ENCODE results near the gene CCDC27.

GRCh38 chr1:3729594-3730542 is 22.4 kb upstream of the CCDC27 start:
- no peak for TF ChIP-seq POLR2A (IDR thresholded peaks at IDR 0.05)
- TF ChIP-seq, protein P1, sequence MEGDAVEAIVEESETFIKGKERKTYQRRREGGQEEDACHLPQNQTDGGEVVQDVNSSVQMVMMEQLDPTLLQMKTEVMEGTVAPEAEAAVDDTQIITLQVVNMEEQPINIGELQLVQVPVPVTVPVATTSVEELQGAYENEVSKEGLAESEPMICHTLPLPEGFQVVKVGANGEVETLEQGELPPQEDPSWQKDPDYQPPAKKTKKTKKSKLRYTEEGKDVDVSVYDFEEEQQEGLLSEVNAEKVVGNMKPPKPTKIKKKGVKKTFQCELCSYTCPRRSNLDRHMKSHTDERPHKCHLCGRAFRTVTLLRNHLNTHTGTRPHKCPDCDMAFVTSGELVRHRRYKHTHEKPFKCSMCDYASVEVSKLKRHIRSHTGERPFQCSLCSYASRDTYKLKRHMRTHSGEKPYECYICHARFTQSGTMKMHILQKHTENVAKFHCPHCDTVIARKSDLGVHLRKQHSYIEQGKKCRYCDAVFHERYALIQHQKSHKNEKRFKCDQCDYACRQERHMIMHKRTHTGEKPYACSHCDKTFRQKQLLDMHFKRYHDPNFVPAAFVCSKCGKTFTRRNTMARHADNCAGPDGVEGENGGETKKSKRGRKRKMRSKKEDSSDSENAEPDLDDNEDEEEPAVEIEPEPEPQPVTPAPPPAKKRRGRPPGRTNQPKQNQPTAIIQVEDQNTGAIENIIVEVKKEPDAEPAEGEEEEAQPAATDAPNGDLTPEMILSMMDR (IDR thresholded peaks at IDR 0.05) = no peak

Measured in Peyer's patch (tissue), 4 donors.